NK-92 (cell line): ENCODE measurements around the gene CPT1C.

Experiments used
- DNase-seq: peaks from one replicate; lab custom pipeline; 2025; ENCODE audit not compliant: unreplicated experiment; lab: John Stamatoyannopoulos, UW

CPT1C gene

DNA sequence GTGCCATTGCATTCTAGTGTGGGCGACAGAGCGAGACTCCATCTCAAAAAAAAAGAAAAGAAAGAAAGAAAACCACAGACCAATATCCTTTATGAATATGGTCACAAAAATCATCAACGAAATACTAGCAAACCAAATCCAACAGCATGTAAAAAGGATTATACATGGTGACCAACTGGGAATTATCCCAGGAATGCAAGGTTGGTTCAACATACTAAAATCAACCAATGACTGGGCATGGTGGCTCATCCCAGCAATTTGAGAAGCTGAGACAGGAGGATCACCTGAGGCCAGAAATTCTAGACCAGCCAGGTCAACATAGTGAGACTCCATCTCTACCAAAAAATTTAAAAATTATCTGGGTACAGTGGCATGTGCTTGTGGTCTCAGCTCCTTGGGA lies 65.0 kb downstream of the CPT1C start:
- no peak for DNase-seq

GRCh38 chr19:49758292-49758691 lies 67.4 kb downstream of the CPT1C start:
- no peak for DNase-seq

DNA sequence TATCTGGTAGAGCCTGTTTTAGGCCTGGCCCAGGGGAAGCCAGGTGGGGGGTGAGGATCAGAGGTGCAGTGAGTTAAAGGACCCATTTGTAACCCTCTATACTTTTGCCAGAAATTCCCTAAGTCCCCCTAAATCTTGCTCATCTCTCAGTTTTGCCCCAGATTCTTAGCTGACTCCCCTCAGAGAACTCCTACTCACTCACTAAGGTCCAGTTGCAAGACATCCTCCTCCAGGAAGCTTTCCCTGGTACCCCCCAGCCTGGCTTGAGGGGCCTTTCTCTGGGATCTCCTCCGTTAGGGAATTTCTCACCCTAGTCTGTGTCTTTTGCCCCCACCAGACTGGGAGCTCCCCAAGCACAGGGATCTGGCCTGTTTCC lies 70.3 kb downstream of the CPT1C start:
- no peak for DNase-seq

- no peak for DNase-seq
Observed at GRCh38 chr19:49761625-49762311, 70.9 kb downstream of the CPT1C start.

- no peak for DNase-seq
Observed at GRCh38 chr19:49763230-49763629, 72.3 kb downstream of the CPT1C start, which contains the start of gene TSKS. Gene TSKS (minus strand): TSS chr19:49763306. CDS start chr19:49763247, 59 bp downstream.
